ENCODE results near the gene RNF214.

DNA sequence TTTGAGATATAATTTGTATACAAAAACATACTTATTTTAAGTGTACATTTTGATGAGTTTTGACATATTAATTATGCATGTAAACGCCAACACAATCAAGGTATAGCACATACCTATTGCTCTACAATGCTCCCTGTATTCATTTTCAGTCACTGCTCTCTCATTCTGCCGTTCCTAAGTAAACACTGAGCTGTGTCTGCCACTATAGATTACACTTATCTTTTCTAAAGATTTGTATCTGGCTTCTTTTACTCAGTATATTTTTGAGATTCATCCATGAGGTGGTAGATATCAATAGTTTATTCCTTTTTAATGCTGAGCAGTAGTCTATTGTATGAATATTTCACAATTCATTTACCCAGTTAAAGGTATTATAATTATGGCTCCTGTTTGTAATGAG, 33.3 kb downstream of the RNF214 start:
- TF ChIP-seq, protein P1, sequence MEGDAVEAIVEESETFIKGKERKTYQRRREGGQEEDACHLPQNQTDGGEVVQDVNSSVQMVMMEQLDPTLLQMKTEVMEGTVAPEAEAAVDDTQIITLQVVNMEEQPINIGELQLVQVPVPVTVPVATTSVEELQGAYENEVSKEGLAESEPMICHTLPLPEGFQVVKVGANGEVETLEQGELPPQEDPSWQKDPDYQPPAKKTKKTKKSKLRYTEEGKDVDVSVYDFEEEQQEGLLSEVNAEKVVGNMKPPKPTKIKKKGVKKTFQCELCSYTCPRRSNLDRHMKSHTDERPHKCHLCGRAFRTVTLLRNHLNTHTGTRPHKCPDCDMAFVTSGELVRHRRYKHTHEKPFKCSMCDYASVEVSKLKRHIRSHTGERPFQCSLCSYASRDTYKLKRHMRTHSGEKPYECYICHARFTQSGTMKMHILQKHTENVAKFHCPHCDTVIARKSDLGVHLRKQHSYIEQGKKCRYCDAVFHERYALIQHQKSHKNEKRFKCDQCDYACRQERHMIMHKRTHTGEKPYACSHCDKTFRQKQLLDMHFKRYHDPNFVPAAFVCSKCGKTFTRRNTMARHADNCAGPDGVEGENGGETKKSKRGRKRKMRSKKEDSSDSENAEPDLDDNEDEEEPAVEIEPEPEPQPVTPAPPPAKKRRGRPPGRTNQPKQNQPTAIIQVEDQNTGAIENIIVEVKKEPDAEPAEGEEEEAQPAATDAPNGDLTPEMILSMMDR (conservative IDR thresholded peaks at IDR 0.05; ENCODE audit: low read length): no peak
- no peak for TF ChIP-seq EZH2phosphoT487 (IDR thresholded peaks at IDR 0.05; ENCODE audit: borderline replicate concordance)
